Stimulated activated CD4-positive, alpha-beta T cell treated with anti-CD3 and anti-CD28 coated beads, Interleukin-4, amount 100 ng/mL, for 24 hours (primary cell): ENCODE data around the gene GPR78.
"Not testable (repeated sequence)": the region's sequence is repeated elsewhere in the genome, so short reads cannot be mapped to it uniquely, and the experiment has no call there.

Experiments used
- DNase-seq: peaks from one replicate; pipeline ENCODE4 v3.0.0-alpha.2; 2020

Gene GPR78

GRCh38 chr4:8618421-8618820 lies 38.2 kb downstream of the GPR78 start:
- DNase-seq, result no peak

- no peak for DNase-seq
Observed at GRCh38 chr4:8618961-8619720, 38.9 kb downstream of the GPR78 start.

- not testable (repeated sequence) for DNase-seq
Observed at GRCh38 chr4:8621135-8621534, 40.9 kb downstream of the GPR78 start.

GRCh38 chr4:8624601-8625272 lies 44.5 kb downstream of the GPR78 start:
- DNase-seq, result not testable (repeated sequence)

DNA sequence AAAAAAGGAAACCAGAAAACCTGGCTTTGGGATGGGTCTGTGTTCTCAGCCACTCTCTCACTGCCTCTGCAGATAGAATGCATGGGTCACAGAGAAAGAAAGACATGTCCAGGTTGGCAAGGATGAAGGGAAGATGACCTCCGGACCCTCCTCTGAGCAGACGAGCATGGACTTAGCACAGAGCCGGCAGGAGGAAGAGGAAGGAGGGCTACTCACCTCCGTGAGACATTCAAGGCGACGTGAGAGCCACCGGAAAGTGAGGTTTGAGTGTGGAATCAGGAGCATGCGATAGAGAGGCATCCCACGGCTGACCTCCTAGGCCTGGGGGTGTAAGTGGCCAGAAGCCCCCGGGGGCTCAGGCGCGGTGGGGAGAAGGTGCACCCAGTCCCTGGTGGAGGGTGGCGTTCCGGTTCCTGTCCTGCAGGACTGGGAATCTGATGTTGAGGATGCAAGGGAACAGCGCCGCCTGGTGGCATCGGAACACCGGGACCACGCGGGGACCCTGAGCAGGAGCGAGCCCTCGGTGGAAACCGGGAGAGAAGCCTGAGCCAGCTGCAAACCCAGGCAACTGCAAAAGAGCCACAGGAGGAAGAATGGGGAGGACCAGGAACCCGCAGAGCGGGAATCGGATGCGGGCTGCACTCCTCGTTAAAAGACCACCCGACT lies 50.2 kb downstream of the GPR78 start:
- DNase-seq, result not testable (repeated sequence)

GRCh38 chr4:8631896-8632295 lies 51.7 kb downstream of the GPR78 start:
- not testable (repeated sequence) for DNase-seq

GRCh38 chr4:8634773-8635172 lies 54.6 kb downstream of the GPR78 start:
- DNase-seq, result not testable (repeated sequence)

- DNase-seq, result not testable (repeated sequence)
Observed at GRCh38 chr4:8635897-8636554, 55.8 kb downstream of the GPR78 start.
